NB4 (cell line): ENCODE results near the gene TYR.

Experiments used
- MYC ChIP-seq: IDR thresholded peaks from 2 replicates; pipeline ENCODE4 v1.6.1; 2011; ENCODE audit warnings: low read depth, low read length
- POLR2A ChIP-seq: IDR thresholded peaks from 2 replicates; pipeline ENCODE4 v1.6.1; 2011; ENCODE audit warnings: mild to moderate bottlenecking; ENCODE audit not compliant: insufficient read length; ENCODE audit errors: extremely low read depth
- TF ChIP-seq, protein P1 (sequence below): IDR thresholded peaks from one replicate; pipeline ENCODE4 v1.5.1; 2012; ENCODE audit warnings: low read depth, low read length

DNA sequence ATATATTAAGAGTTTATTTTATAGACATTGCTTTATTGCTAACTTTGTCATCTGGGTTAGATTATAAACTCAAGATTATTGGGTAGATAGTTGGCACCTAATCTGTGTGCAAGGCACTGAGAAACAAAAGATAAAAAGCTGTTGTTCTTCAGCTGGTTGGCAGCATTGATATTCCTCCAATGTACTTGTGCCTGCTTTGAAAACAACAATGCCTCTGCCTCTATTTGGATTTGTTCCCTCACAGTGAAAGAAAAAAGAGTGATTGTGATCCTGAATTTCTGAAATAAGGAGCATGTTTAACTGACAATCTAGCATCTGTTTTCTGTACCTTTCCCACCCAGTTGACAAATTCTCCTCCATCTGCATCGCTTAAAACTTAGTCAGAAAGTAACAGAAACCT lies 98.3 kb downstream of the TYR start:
- TF ChIP-seq, protein P1, sequence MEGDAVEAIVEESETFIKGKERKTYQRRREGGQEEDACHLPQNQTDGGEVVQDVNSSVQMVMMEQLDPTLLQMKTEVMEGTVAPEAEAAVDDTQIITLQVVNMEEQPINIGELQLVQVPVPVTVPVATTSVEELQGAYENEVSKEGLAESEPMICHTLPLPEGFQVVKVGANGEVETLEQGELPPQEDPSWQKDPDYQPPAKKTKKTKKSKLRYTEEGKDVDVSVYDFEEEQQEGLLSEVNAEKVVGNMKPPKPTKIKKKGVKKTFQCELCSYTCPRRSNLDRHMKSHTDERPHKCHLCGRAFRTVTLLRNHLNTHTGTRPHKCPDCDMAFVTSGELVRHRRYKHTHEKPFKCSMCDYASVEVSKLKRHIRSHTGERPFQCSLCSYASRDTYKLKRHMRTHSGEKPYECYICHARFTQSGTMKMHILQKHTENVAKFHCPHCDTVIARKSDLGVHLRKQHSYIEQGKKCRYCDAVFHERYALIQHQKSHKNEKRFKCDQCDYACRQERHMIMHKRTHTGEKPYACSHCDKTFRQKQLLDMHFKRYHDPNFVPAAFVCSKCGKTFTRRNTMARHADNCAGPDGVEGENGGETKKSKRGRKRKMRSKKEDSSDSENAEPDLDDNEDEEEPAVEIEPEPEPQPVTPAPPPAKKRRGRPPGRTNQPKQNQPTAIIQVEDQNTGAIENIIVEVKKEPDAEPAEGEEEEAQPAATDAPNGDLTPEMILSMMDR: no peak
- TF ChIP-seq POLR2A: no peak
- no peak for TF ChIP-seq MYC
